Hepatocyte (in vitro differentiated cells): ENCODE results near the gene RDH13. TPM values are rescaled to one million over a fixed set of nuclear protein-coding genes. Genes with fewer than 3 reads are reported as not detected.

Source experiments
- DNase-seq: peaks from one replicate; pipeline ENCODE4 v3.0.0-alpha.2; 2016; ENCODE audit warnings: low spot score
- H2AFZ ChIP-seq: fragments of 200-600 bp; sonication (generic); 2 replicates; pipeline ENCODE4 v1.6.0; 2016; ENCODE audit warnings: antibody characterized with exemption, mild to moderate bottlenecking
- H3K27ac ChIP-seq: fragments of 200-600 bp; sonication (generic); 2 replicates; pipeline ENCODE4 v1.5.1; 2016; ENCODE audit warnings: mild to moderate bottlenecking
- H3K27me3 ChIP-seq: fragments of 200-600 bp; sonication (generic); 2 replicates; pipeline ENCODE4 v1.6.1; 2016
- H3K36me3 ChIP-seq: fragments of 200-600 bp; sonication (generic); replicated peaks from 2 replicates; pipeline ENCODE4 v1.5.1; 2016; ENCODE audit warnings: low read depth; ENCODE audit not compliant: insufficient read depth
- H3K4me1 ChIP-seq: fragments of 200-600 bp; sonication (generic); 2 replicates; pipeline ENCODE4 v1.5.1; 2016; ENCODE audit warnings: mild to moderate bottlenecking, moderate library complexity; ENCODE audit not compliant: insufficient read depth
- H3K4me2 ChIP-seq: fragments of 200-600 bp; sonication (generic); 2 replicates; pipeline ENCODE4 v1.6.0; 2016
- H3K4me3 ChIP-seq: fragments of 200-600 bp; sonication (generic); 2 replicates; pipeline ENCODE4 v1.5.1; 2016; ENCODE audit warnings: mild to moderate bottlenecking
- H3K79me2 ChIP-seq: fragments of 200-600 bp; sonication (generic); 2 replicates; pipeline ENCODE4 v1.6.0; 2017; ENCODE audit warnings: mild to moderate bottlenecking
- H3K9me2 ChIP-seq: fragments of 200-600 bp; sonication (generic); replicated peaks from 2 replicates; pipeline ENCODE4 v1.6.0; 2017; ENCODE audit warnings: mild to moderate bottlenecking; ENCODE audit not compliant: insufficient read depth
- H3K9me3 ChIP-seq: fragments of 200-600 bp; sonication (generic); 2 replicates; pipeline ENCODE4 v1.5.1; 2016; ENCODE audit warnings: low read depth, mild to moderate bottlenecking
- H4K20me1 ChIP-seq: fragments of 200-600 bp; sonication (generic); 2 replicates; pipeline ENCODE4 v1.6.0; 2016; ENCODE audit warnings: mild to moderate bottlenecking; ENCODE audit not compliant: insufficient read depth, poor library complexity, severe bottlenecking
- CTCF ChIP-seq: fragments of 200-600 bp; sonication (generic); IDR thresholded peaks from 2 replicates; pipeline ENCODE4 v1.5.1; 2016; ENCODE audit warnings: antibody characterized with exemption, mild to moderate bottlenecking; ENCODE audit not compliant: poor library complexity
- EZH2 ChIP-seq: fragments of 200-600 bp; sonication (generic); IDR thresholded peaks from 2 replicates; pipeline ENCODE4 v1.6.1; 2016; ENCODE audit warnings: antibody characterized with exemption, mild to moderate bottlenecking, borderline replicate concordance
- EZH2phosphoT487 ChIP-seq: fragments of 200-600 bp; sonication (generic); IDR thresholded peaks from one replicate; pipeline ENCODE4 v1.6.1; 2018; ENCODE audit warnings: antibody characterized with exemption, mild to moderate bottlenecking, low read depth, moderate library complexity; ENCODE audit not compliant: unreplicated experiment, severe bottlenecking
- WGBS: methylation state at CpG from one replicate; pipeline ENCODE4 v1.1.6; 2016; ENCODE audit warnings: low lambda C conversion rate; ENCODE audit errors: missing lambda C conversion rate; 5-methylcytosine and 5-hydroxymethylcytosine counted together
- polyA plus RNA-seq: library from polyadenylated mRNA; unstranded; fragments of >200 nt; fragmentation: Nextera tagmentation; extraction: Ambion mirVana; gene quantifications from 2 replicates; pipeline ENCODE4 v1.2.1, GENCODE V29; 2016
- total RNA-seq: library from RNA; depleted of rRNA; stranded (reverse); fragments of >200 nt; gene quantifications from 2 replicates; pipeline ENCODE4 v1.2.3, GENCODE V29; 2014

RDH13 gene
- total and polyA plus RNA-seq, 2 experiments from 2014 or later = 17.3 to 17.7 TPM

- no peaks in the 10 kb centered on the region for H3K9me3 ChIP-seq
- H3K27me3 ChIP-seq = peaks cover 18% of the 10 kb centered on the region
- peak overlapping the region; percentile 91 for H3K4me2 ChIP-seq
- H3K36me3 ChIP-seq = no peaks in the 10 kb centered on the region
- DNase-seq = no peak
- TF ChIP-seq EZH2 (no peak), CTCF (no peak), EZH2phosphoT487 (no peak)
- H3K79me2 ChIP-seq = no peaks in the 10 kb centered on the region
- peaks cover 15% of the 10 kb centered on the region for H4K20me1 ChIP-seq
- H3K4me1 ChIP-seq = peaks cover 14% of the 10 kb centered on the region
- no peaks in the 10 kb centered on the region for H3K9me2 ChIP-seq
- no peak overlapping the region for H2AFZ ChIP-seq
- peak overlapping the region; percentile 15 for H3K4me3 ChIP-seq
- no peak overlapping the region for H3K27ac ChIP-seq
- WGBS = 41% methylated on average over 17 of the region's 17 CpGs
These were observed 24.6 kb upstream of the RDH13 start for GRCh38 chr19:55087542-55087901.

GRCh38 chr19:55086730-55087541 is 24.0 kb upstream of the RDH13 start:
- H3K4me2 ChIP-seq = peak overlapping the region; percentile 91
- TF ChIP-seq EZH2phosphoT487 = no peak
- no peak for TF ChIP-seq CTCF
- no peak for TF ChIP-seq EZH2
- no peaks in the 10 kb centered on the region for H3K36me3 ChIP-seq
- H3K27ac ChIP-seq = no peak overlapping the region
- WGBS = 4% methylated on average over 73 of the region's 74 CpGs
- no peak overlapping the region for H2AFZ ChIP-seq
- H3K27me3 ChIP-seq = peaks cover 24% of the 10 kb centered on the region
- H3K4me1 ChIP-seq = peaks cover 14% of the 10 kb centered on the region
- peak; percentile 94 for DNase-seq
- no peaks in the 10 kb centered on the region for H3K79me2 ChIP-seq
- H4K20me1 ChIP-seq = peaks cover 15% of the 10 kb centered on the region
- no peaks in the 10 kb centered on the region for H3K9me3 ChIP-seq
- H3K4me3 ChIP-seq = peak overlapping the region; percentile 15
- no peaks in the 10 kb centered on the region for H3K9me2 ChIP-seq

DNA sequence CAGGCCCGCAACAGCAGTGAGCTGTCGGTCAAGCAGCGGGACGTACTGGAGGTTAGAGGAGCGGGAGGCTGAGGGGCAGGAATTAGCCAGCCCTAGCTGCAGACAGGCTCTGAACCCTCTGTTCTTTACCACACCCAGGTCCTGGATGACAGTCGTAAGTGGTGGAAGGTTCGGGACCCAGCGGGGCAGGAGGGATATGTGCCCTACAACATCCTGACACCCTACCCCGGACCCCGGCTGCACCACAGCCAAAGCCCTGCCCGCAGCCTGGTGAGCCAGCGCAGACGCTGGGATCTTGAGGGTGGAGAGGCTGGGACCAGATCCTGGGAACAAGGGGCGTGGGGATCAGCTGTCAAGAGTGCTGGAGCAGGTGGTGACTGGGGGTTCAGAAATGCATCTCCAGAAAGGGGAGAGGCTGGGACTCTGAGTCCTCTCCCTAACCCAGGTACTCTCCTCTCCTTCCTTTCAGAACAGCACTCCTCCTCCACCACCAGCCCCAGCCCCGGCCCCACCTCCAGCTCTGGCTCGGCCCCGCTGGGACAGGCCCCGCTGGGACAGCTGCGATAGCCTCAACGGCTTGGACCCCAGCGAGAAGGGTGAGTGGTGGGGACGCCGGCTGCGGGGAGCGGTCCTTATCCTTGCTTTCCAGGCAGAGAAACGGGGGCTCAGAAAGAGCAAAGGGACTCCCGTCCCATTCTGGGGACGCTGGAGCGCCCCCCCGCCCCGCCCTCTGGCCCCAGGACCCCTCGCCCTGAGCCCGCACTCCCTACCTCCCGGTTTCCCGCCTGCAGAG is 23.2 kb upstream of the RDH13 start:
- Histone ChIP-seq H3K27me3 (peaks cover 29% of the 10 kb centered on the region), H3K4me3 (peak overlapping the region; percentile 1), H4K20me1 (peaks cover 15% of the 10 kb centered on the region), H3K9me3 (no peaks in the 10 kb centered on the region), H3K27ac (no peak overlapping the region), H3K9me2 (no peaks in the 10 kb centered on the region), H3K4me2 (peak overlapping the region; percentile 91), H3K79me2 (no peaks in the 10 kb centered on the region), H3K4me1 (peaks cover 14% of the 10 kb centered on the region), H3K36me3 (no peaks in the 10 kb centered on the region), H2AFZ (no peak overlapping the region)
- 44% methylated on average over 30 of the region's 35 CpGs for WGBS
- DNase-seq = no peak
- TF ChIP-seq EZH2phosphoT487 (no peak), CTCF (no peak), EZH2 (no peak)
